ENCODE data around the gene ECE2.

Gene ECE2

DNA sequence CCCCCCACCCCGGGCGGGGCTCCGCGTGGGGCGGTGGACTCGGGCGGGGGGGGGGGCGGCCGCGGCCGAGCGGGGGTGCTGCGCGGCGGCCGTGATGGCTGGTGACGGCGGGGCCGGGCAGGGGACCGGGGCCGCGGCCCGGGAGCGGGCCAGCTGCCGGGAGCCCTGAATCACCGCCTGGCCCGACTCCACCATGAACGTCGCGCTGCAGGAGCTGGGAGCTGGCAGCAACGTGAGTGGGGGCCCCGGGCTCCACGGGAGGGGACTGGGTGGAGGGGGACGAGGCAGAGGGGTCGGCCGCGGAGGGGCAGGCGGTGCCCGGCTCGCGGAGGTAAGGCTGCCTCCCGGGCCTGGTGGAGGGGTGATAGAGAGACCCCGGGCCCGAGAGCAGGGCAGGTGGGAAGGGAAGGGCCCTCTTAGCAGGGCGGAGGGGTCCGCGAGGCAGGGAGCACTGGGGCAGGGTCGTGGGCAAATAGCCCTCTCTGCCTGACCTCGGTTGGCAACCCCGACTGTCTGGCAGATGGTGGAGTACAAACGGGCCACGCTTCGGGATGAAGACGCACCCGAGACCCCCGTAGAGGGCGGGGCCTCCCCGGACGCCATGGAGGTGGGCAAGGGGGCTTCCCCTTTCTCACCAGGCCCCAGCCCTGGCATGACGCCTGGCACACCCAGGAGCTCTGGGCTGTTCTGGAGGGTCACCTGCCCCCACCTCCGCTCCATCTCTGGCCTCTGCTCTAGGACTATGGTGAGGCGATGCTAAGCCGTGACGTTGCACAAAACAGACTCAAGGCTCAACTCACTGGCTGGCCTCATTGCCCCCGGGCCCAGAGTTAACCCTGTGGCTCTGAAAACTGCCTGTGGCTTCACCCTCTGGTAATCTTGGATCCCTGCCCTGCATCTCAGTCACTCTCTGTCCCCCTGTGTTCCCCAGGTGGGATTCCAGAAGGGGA lies at the start of gene ECE2:
Gene ECE2, plus strand, starts transcription at position 62 of the 950 bp plus-strand sequence. Its CDS starts 132 bp downstream, at position 194.
- TF ChIP-seq KLF8 (tag by site-specific recombination; IDR thresholded peaks at IDR 0.05) (no peak), ZNF133 (tag by site-specific recombination; IDR thresholded peaks at IDR 0.05) (no peak), ZNF148 (tag by site-specific recombination; IDR thresholded peaks at IDR 0.05; ENCODE audit: borderline replicate concordance) (no peak), YY1 (tag by site-specific recombination; IDR thresholded peaks at IDR 0.05) (no peak), GFI1B (tag by site-specific recombination; IDR thresholded peaks at IDR 0.05) (no peak), ZNF629 (tag by site-specific recombination; IDR thresholded peaks at IDR 0.05) (no peak), ATF2 (tag by site-specific recombination; IDR thresholded peaks at IDR 0.05; ENCODE audit: low read depth) (no peak), ZNF670 (tag by site-specific recombination; IDR thresholded peaks at IDR 0.05; ENCODE audit: low read depth) (no peak), TCF7L2 (IDR thresholded peaks at IDR 0.05; ENCODE audit: borderline replicate concordance, low read depth, low read length) (no peak), ZNF529 (tag by site-specific recombination; IDR thresholded peaks at IDR 0.05; ENCODE audit: insufficient replicate concordance) (no peak), ZNF174 (tag by site-specific recombination; IDR thresholded peaks at IDR 0.05) (no peak)
- TF ChIP-seq, protein P1, sequence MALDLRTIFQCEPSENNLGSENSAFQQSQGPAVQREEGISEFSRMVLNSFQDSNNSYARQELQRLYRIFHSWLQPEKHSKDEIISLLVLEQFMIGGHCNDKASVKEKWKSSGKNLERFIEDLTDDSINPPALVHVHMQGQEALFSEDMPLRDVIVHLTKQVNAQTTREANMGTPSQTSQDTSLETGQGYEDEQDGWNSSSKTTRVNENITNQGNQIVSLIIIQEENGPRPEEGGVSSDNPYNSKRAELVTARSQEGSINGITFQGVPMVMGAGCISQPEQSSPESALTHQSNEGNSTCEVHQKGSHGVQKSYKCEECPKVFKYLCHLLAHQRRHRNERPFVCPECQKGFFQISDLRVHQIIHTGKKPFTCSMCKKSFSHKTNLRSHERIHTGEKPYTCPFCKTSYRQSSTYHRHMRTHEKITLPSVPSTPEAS (tag by site-specific recombination; IDR thresholded peaks at IDR 0.05) = no peak
- H3K4me3 ChIP-seq (ENCODE audit: low read depth, low read length) = no peak within 1 kb of the TSS
- H3K4me1 ChIP-seq (ENCODE audit: control insufficient read depth, insufficient read depth, low read length) = no peaks in the 10 kb centered on the region
- H3K9me3 ChIP-seq (ENCODE audit: control insufficient read depth, insufficient read depth, low read depth, low read length) = no peaks in the 10 kb centered on the region
- H3K27ac ChIP-seq (ENCODE audit: extremely low read depth, low read depth, low read length) = no peak within 1 kb of the TSS
- ChIA-PET CTCF (no interaction called here), POLR2A (no interaction called here)
- no peaks in the 10 kb centered on the region for H3K36me3 ChIP-seq (ENCODE audit: control insufficient read depth in 2 of 2, insufficient read depth in 1 of 2, low read length in 2 of 2)

- H3K9me3 ChIP-seq (ENCODE audit: control insufficient read depth, insufficient read depth, low read depth, low read length) = no peaks in the 10 kb centered on the region
- ChIA-PET POLR2A (interaction anchor here (0.6 kb wide), 1 partner anchor 29 kb away, joined by 3 read pairs; no protein-coding TSS in a partner anchor), CTCF (interaction anchor here (0.5 to 4.4 kb wide), 30 partner anchors 10 to 824 kb away, joined by 3 to 66 read pairs (median 4); no protein-coding TSS in a partner anchor)
- no peak overlapping the region for H3K4me3 ChIP-seq (ENCODE audit: low read depth, low read length)
- no peaks in the 10 kb centered on the region for H3K36me3 ChIP-seq (ENCODE audit: control insufficient read depth in 2 of 2, insufficient read depth in 1 of 2, low read length in 2 of 2)
- H3K4me1 ChIP-seq (ENCODE audit: control insufficient read depth, insufficient read depth, low read length) = no peaks in the 10 kb centered on the region
- no peak overlapping the region for H3K27ac ChIP-seq (ENCODE audit: extremely low read depth, low read depth, low read length)
- TF ChIP-seq ZBTB6 (tag by site-specific recombination; IDR thresholded peaks at IDR 0.05) = no peak
- TF ChIP-seq ZNF146 (tag by site-specific recombination; IDR thresholded peaks at IDR 0.05) = no peak
- TF ChIP-seq, protein P2, sequence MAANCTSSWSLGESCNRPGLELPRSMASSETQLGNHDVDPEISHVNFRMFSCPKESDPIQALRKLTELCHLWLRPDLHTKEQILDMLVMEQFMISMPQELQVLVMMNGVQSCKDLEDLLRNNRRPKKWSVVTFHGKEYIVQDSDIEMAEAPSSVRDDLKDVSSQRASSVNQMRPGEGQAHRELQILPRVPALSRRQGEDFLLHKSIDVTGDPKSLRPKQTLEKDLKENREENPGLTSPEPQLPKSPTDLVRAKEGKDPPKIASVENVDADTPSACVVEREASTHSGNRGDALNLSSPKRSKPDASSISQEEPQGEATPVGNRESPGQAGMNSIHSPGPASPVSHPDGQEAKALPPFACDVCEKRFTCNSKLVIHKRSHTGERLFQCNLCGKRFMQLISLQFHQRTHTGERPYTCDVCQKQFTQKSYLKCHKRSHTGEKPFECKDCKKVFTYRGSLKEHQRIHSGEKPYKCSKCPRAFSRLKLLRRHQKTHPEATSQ (tag by site-specific recombination; IDR thresholded peaks at IDR 0.05) = no peak
- TF ChIP-seq ZNF623 (tag by site-specific recombination; IDR thresholded peaks at IDR 0.05) = no peak
- TF ChIP-seq ZNF138 (tag by site-specific recombination; IDR thresholded peaks at IDR 0.05; ENCODE audit: borderline replicate concordance) = no peak
- no peak for TF ChIP-seq ZNF501 (tag by site-specific recombination; IDR thresholded peaks at IDR 0.05)
- no peak for TF ChIP-seq ZNF169 (tag by site-specific recombination; IDR thresholded peaks at IDR 0.05)
- 0 out of 2 replicates have a peak, but pooled peaks have one; percentile 24 for TF ChIP-seq ZNF660 (tag by site-specific recombination; IDR thresholded peaks at IDR 0.05)
- TF ChIP-seq ZNF274 (IDR thresholded peaks at IDR 0.05; ENCODE audit: low read length) = no peak
- no peak for TF ChIP-seq ZNF274 (tag by site-specific recombination; IDR thresholded peaks at IDR 0.05; ENCODE audit: borderline replicate concordance)
- no peak for TF ChIP-seq HOXD13 (CRISPR knock-in tag; IDR thresholded peaks at IDR 0.05; ENCODE audit: borderline replicate concordance)
- no peak for TF ChIP-seq ZNF549 (tag by site-specific recombination; IDR thresholded peaks at IDR 0.05)
- no peak for TF ChIP-seq ZNF2 (tag by site-specific recombination; IDR thresholded peaks at IDR 0.05)
- TF ChIP-seq ZNF24 (tag by site-specific recombination; IDR thresholded peaks at IDR 0.05) = no peak
- no peak for TF ChIP-seq ZNF311 (tag by site-specific recombination; IDR thresholded peaks at IDR 0.05; ENCODE audit: borderline replicate concordance)
These were observed 48.3 kb upstream of the ECE2 start for GRCh38 chr3:184227481-184227935.

All from HEK293 (cell line).